Activated T-cell treated with anti-CD3 and anti-CD28 coated beads, Interleukin-2, amount 50 U/mL, for 72 hours (primary cell): ENCODE measurements around the gene G3BP2. TPM values are rescaled to one million over a fixed set of nuclear protein-coding genes. Genes with fewer than 3 reads are reported as not detected.
A peak's percentile ranks its signal among the peaks of the same experiment; 100 is the strongest.

Experiments used
- ATAC-seq, 2 donors: fragments of 150-1000 bp; cut with Tn5 transposase; replicated peaks in 1 of 2; 2 replicates each; pipeline ENCODE4 v1.10.0; 2021; ENCODE audit warnings: moderate library complexity in 2 of 2, mild to moderate bottlenecking in 1 of 2
- DNase-seq, 2 donors: peaks; one replicate each; pipeline ENCODE4 v3.0.0; 2021 to 2022; ENCODE audit warnings: mixed read lengths in 1 of 2
- H3K27ac Mint-ChIP-seq: one replicate; pipeline ENCODE4 v1.8.0; 2022; ENCODE audit warnings: mild to moderate bottlenecking, moderate library complexity, mixed read lengths
- H3K27me3 Mint-ChIP-seq: one replicate; pipeline ENCODE4 v1.8.0; 2022; ENCODE audit warnings: low read depth, mixed read lengths
- H3K36me3 Mint-ChIP-seq, 2 donors: one replicate each; pipeline ENCODE4 v1.8.0; 2022; ENCODE audit warnings: mixed read lengths in 2 of 2, mild to moderate bottlenecking in 1 of 2; ENCODE audit not compliant: insufficient read depth in 2 of 2
- H3K4me1 Mint-ChIP-seq: one replicate; pipeline ENCODE4 v1.8.0; 2022; ENCODE audit warnings: low read depth, mixed read lengths
- H3K4me3 Mint-ChIP-seq, 2 donors: one replicate each; pipeline ENCODE4 v1.8.0; 2022; ENCODE audit warnings: mild to moderate bottlenecking in 2 of 2, mixed read lengths in 2 of 2, moderate library complexity in 2 of 2
- H3K9me3 Mint-ChIP-seq, 2 donors: one replicate each; pipeline ENCODE4 v1.8.0; 2022; ENCODE audit warnings: mixed read lengths in 2 of 2
- total RNA-seq, 2 donors: library from RNA; stranded (reverse); gene quantifications; one replicate each; pipeline ENCODE4 v1.2.3, GENCODE V29; 2022

The G3BP2 gene
- total RNA-seq, 2 donors from 2014 or later, result 204 to 212 TPM

- Mint-ChIP-seq H3K36me3 (peaks cover 10 to 36% of the 10 kb centered on the region in 2 donors), H3K9me3 (no peaks in the 10 kb centered on the region), H3K27ac (peak overlapping the region; percentile 97), H3K27me3 (no peaks in the 10 kb centered on the region), H3K4me3 (peak overlapping the region; percentile 53 to 92), H3K4me1 (peaks cover 56% of the 10 kb centered on the region)
- DNase-seq, result no peak
- peak; percentile 46 to 59 for ATAC-seq
These were observed 18.3 kb downstream of the G3BP2 start for GRCh38 chr4:75654905-75655304.

- peaks cover 10 to 36% of the 10 kb centered on the region in 2 donors for H3K36me3 Mint-ChIP-seq
- peak; percentile 10 to 26 for ATAC-seq
These were observed 19.2 kb downstream of the G3BP2 start for GRCh38 chr4:75653845-75654503.

GRCh38 chr4:75644095-75644494 lies 29.1 kb downstream of the G3BP2 start:
- Mint-ChIP-seq H3K36me3 (peaks cover 8 to 51% of the 10 kb centered on the region in 2 donors), H3K4me1 (peaks cover 22% of the 10 kb centered on the region), H3K4me3 (no peak overlapping the region), H3K9me3 (no peaks in the 10 kb centered on the region), H3K27ac (peak overlapping the region; percentile 30), H3K27me3 (no peaks in the 10 kb centered on the region)
- DNase-seq, result no peak
- ATAC-seq, result no peak

More at GRCh38 chr4:75653845-75654503, 19.2 kb downstream of the G3BP2 start:
- Mint-ChIP-seq H3K9me3 (no peaks in the 10 kb centered on the region), H3K4me3 (peak overlapping the region; percentile 8 to 92), H3K4me1 (peaks cover 51% of the 10 kb centered on the region), H3K27ac (peak overlapping the region; percentile 97), H3K27me3 (no peaks in the 10 kb centered on the region)
- no peak for DNase-seq

GRCh38 chr4:75643651-75644050 lies 29.6 kb downstream of the G3BP2 start:
- Mint-ChIP-seq H3K4me1 (peaks cover 22% of the 10 kb centered on the region), H3K27me3 (no peaks in the 10 kb centered on the region), H3K4me3 (no peak overlapping the region), H3K9me3 (no peaks in the 10 kb centered on the region), H3K27ac (no peak overlapping the region), H3K36me3 (peaks cover 8 to 48% of the 10 kb centered on the region in 2 donors)
- no peak for ATAC-seq
- DNase-seq, result no peak

GRCh38 chr4:75639124-75639695 lies 34.0 kb downstream of the G3BP2 start:
- Mint-ChIP-seq H3K4me3 (no peak overlapping the region), H3K27ac (no peak overlapping the region), H3K4me1 (peaks cover 8% of the 10 kb centered on the region), H3K9me3 (no peaks in the 10 kb centered on the region), H3K27me3 (no peaks in the 10 kb centered on the region), H3K36me3 (peaks cover 1 to 15% of the 10 kb centered on the region in 2 donors)
- DNase-seq (no peak), ATAC-seq (peak; percentile 5 to 25)

- H3K4me3 Mint-ChIP-seq, result no peak overlapping the region
These were observed 35.4 kb downstream of the G3BP2 start for GRCh38 chr4:75637827-75638226.

GRCh38 chr4:75637176-75637575 lies 36.0 kb downstream of the G3BP2 start:
- no peaks in the 10 kb centered on the region for H3K27me3 Mint-ChIP-seq
- H3K36me3 Mint-ChIP-seq, result peaks cover 1 to 10% of the 10 kb centered on the region in 2 donors
- no peak for DNase-seq
- H3K4me3 Mint-ChIP-seq, result no peak overlapping the region
- H3K27ac Mint-ChIP-seq, result no peak overlapping the region
- no peaks in the 10 kb centered on the region for H3K9me3 Mint-ChIP-seq
- ATAC-seq, result peak in 1 of 2 donors; percentile 22
- H3K4me1 Mint-ChIP-seq, result peaks cover 2% of the 10 kb centered on the region

More at GRCh38 chr4:75637827-75638226, 35.4 kb downstream of the G3BP2 start:
- ATAC-seq, result peak in 1 of 2 donors; percentile 8
- no peak for DNase-seq
- H3K4me1 Mint-ChIP-seq, result peaks cover 5% of the 10 kb centered on the region
- no peaks in the 10 kb centered on the region for H3K9me3 Mint-ChIP-seq
- no peaks in the 10 kb centered on the region for H3K27me3 Mint-ChIP-seq
- H3K27ac Mint-ChIP-seq, result no peak overlapping the region
- H3K36me3 Mint-ChIP-seq, result peaks cover 1 to 10% of the 10 kb centered on the region in 2 donors

- DNase-seq (no peak), ATAC-seq (no peak)
- Mint-ChIP-seq H3K27me3 (no peaks in the 10 kb centered on the region), H3K4me3 (no peak overlapping the region), H3K9me3 (no peaks in the 10 kb centered on the region), H3K36me3 (peaks cover 1% of the 10 kb centered on the region in 2 donors), H3K4me1 (peaks cover 11% of the 10 kb centered on the region), H3K27ac (no peak overlapping the region)
These were observed 38.3 kb downstream of the G3BP2 start for GRCh38 chr4:75634951-75635350.

- ATAC-seq, result no peak
- no peaks in the 10 kb centered on the region for H3K9me3 Mint-ChIP-seq
- peaks cover 11% of the 10 kb centered on the region for H3K4me1 Mint-ChIP-seq
- DNase-seq, result no peak
- peaks cover 1% of the 10 kb centered on the region for H3K27me3 Mint-ChIP-seq
- no peaks in the 10 kb centered on the region for H3K36me3 Mint-ChIP-seq
- H3K4me3 Mint-ChIP-seq, result no peak overlapping the region
- no peak overlapping the region for H3K27ac Mint-ChIP-seq
These were observed 38.9 kb downstream of the G3BP2 start for GRCh38 chr4:75634281-75634680.

GRCh38 chr4:75633846-75634245 lies 39.4 kb downstream of the G3BP2 start:
- Mint-ChIP-seq H3K9me3 (no peaks in the 10 kb centered on the region), H3K27me3 (peaks cover 5% of the 10 kb centered on the region)
- ATAC-seq, result no peak

GRCh38 chr4:75630937-75631329 lies 42.3 kb downstream of the G3BP2 start:
- DNase-seq (no peak), ATAC-seq (no peak)
- H3K27ac Mint-ChIP-seq, result peak overlapping the region; percentile 7
- H3K27me3 Mint-ChIP-seq, result peaks cover 5% of the 10 kb centered on the region
- peak overlapping the region; percentile 92 to 97 for H3K4me3 Mint-ChIP-seq
- H3K9me3 Mint-ChIP-seq, result no peaks in the 10 kb centered on the region
- H3K36me3 Mint-ChIP-seq, result no peaks in the 10 kb centered on the region
- H3K4me1 Mint-ChIP-seq, result peaks cover 11% of the 10 kb centered on the region

More at GRCh38 chr4:75633846-75634245, 39.4 kb downstream of the G3BP2 start:
- DNase-seq, result no peak
- no peak overlapping the region for H3K4me3 Mint-ChIP-seq
- H3K4me1 Mint-ChIP-seq, result peaks cover 11% of the 10 kb centered on the region
- no peak overlapping the region for H3K27ac Mint-ChIP-seq
- H3K36me3 Mint-ChIP-seq, result no peaks in the 10 kb centered on the region

GRCh38 chr4:75630174-75630936 lies 42.9 kb downstream of the G3BP2 start, which contains the start of gene CDKL2:
Gene CDKL2, minus strand, starts transcription at chr4:75630528. Its CDS starts 4,540 bp downstream, at chr4:75625988.
- Mint-ChIP-seq H3K9me3 (no peaks in the 10 kb centered on the region), H3K27me3 (peaks cover 5% of the 10 kb centered on the region), H3K4me1 (peaks cover 11% of the 10 kb centered on the region), H3K27ac (peak within 1 kb of the TSS; percentile 7), H3K4me3 (peak within 1 kb of the TSS; percentile 92 to 97), H3K36me3 (no peaks in the 10 kb centered on the region)
- ATAC-seq (peak; percentile 98 to 99), DNase-seq (peak; percentile 94 to 95)

- H3K36me3 Mint-ChIP-seq, result no peaks in the 10 kb centered on the region
- DNase-seq (no peak), ATAC-seq (no peak)
- H3K4me3 Mint-ChIP-seq, result peak overlapping the region; percentile 56 to 97
- H3K9me3 Mint-ChIP-seq, result no peaks in the 10 kb centered on the region
- peaks cover 11% of the 10 kb centered on the region for H3K4me1 Mint-ChIP-seq
- H3K27me3 Mint-ChIP-seq, result peaks cover 5% of the 10 kb centered on the region
- no peak overlapping the region for H3K27ac Mint-ChIP-seq
These were observed 44.0 kb downstream of the G3BP2 start for GRCh38 chr4:75629239-75629638.
